OCI-LY3 (cell line): Measurements from ENCODE around the gene CLEC3B.

Experiments
- H2AFZ ChIP-seq: fragments of 200-600, 300-600 bp; shearing (Covaris generic); 2 replicates; pipeline ENCODE4 v1.6.0; 2014; ENCODE audit warnings: antibody characterized with exemption, low read depth, low read length
- H3K27ac ChIP-seq: fragments of 200-600, 300-600 bp; sonication (generic); 2 replicates; pipeline ENCODE4 v1.5.1; 2014; ENCODE audit warnings: mild to moderate bottlenecking, low read length, moderate library complexity, mixed read lengths
- H3K27me3 ChIP-seq: fragments of 200-600, 300-600 bp; sonication (generic); 2 replicates; pipeline ENCODE4 v1.6.1; 2014; ENCODE audit warnings: low read depth, low read length, mixed read lengths
- H3K36me3 ChIP-seq: fragments of 200-600, 300-600 bp; sonication (generic); replicated peaks from 2 replicates; pipeline ENCODE3; 2014; ENCODE audit warnings: low read depth, low read length, mixed read lengths
- H3K4me1 ChIP-seq: fragments of 300-600, 200-600 bp; sonication (generic); 2 replicates; pipeline ENCODE4 v1.6.1; 2014; ENCODE audit warnings: low read length, mixed read lengths
- H3K4me2 ChIP-seq: fragments of 200-600, 300-600 bp; sonication (generic); 2 replicates; pipeline ENCODE4 v1.6.1; 2014; ENCODE audit warnings: low read length, mixed read lengths
- H3K4me3 ChIP-seq: fragments of 300-600, 200-600 bp; sonication (generic); 2 replicates; pipeline ENCODE4 v1.5.1; 2014; ENCODE audit warnings: antibody characterized with exemption, mild to moderate bottlenecking, low read length, moderate library complexity
- H3K79me2 ChIP-seq: fragments of 300-600, 200-600 bp; shearing (Covaris generic); 2 replicates; pipeline ENCODE4 v1.6.1; 2014; ENCODE audit warnings: mild to moderate bottlenecking, low read length, mixed read lengths
- H3K9ac ChIP-seq: fragments of 300-600, 200-600 bp; shearing (Covaris generic); 2 replicates; pipeline ENCODE4 v1.6.0; 2014; ENCODE audit warnings: mild to moderate bottlenecking, low read length, moderate library complexity
- H3K9me3 ChIP-seq: fragments of 200-600, 300-600 bp; shearing (Covaris generic); 2 replicates; pipeline ENCODE4 v1.6.1; 2014; ENCODE audit warnings: low read length, mixed read lengths; ENCODE audit not compliant: insufficient read depth
- H4K20me1 ChIP-seq: fragments of 200-600, 300-600 bp; sonication (generic); 2 replicates; pipeline ENCODE4 v1.6.1; 2016; ENCODE audit warnings: low read length, mixed read lengths; ENCODE audit not compliant: insufficient read depth
- CTCF ChIP-seq: fragments of 200-600, 300-600 bp; sonication (generic); IDR thresholded peaks from 2 replicates; pipeline ENCODE4 v1.5.1; 2014; ENCODE audit warnings: antibody characterized with exemption, low read length, low read depth
- EZH2phosphoT487 ChIP-seq: fragments of 200-600 bp; shearing (Covaris generic); IDR thresholded peaks from 2 replicates; pipeline ENCODE4 v1.6.1; 2018; ENCODE audit warnings: antibody characterized with exemption, mixed run types, low read depth

CLEC3B gene

GRCh38 chr3:45016916-45017315 lies 9.2 kb upstream of the CLEC3B start:
- Histone ChIP-seq H3K79me2 (no peaks in the 10 kb centered on the region), H3K9ac (no peak overlapping the region), H3K27ac (no peak overlapping the region), H3K4me1 (peaks cover 10% of the 10 kb centered on the region), H3K9me3 (no peaks in the 10 kb centered on the region), H3K36me3 (peaks cover 18% of the 10 kb centered on the region), H3K4me3 (no peak overlapping the region), H3K4me2 (no peak overlapping the region), H3K27me3 (no peaks in the 10 kb centered on the region), H4K20me1 (peaks cover 9% of the 10 kb centered on the region), H2AFZ (no peak overlapping the region)
- TF ChIP-seq EZH2phosphoT487 (no peak), CTCF (no peak)

- Histone ChIP-seq H3K9me3 (no peaks in the 10 kb centered on the region), H4K20me1 (peaks cover 1% of the 10 kb centered on the region; the same call in 1 of the 2 replicates), H3K4me2 (no peak overlapping the region)
Observed at GRCh38 chr3:45017821-45018220, 8.3 kb upstream of the CLEC3B start.

GRCh38 chr3:45020534-45020933 lies 5.6 kb upstream of the CLEC3B start:
- no peaks in the 10 kb centered on the region for H4K20me1 ChIP-seq
- no peak overlapping the region for H3K9ac ChIP-seq
- H3K27ac ChIP-seq = no peak overlapping the region
- no peaks in the 10 kb centered on the region for H3K27me3 ChIP-seq
- H2AFZ ChIP-seq = no peak overlapping the region
- no peak overlapping the region for H3K4me3 ChIP-seq
- H3K79me2 ChIP-seq = no peaks in the 10 kb centered on the region
- H3K4me2 ChIP-seq = no peak overlapping the region
- no peaks in the 10 kb centered on the region for H3K4me1 ChIP-seq
- TF ChIP-seq CTCF (no peak), EZH2phosphoT487 (no peak)
- no peaks in the 10 kb centered on the region for H3K9me3 ChIP-seq
- peaks cover 5% of the 10 kb centered on the region for H3K36me3 ChIP-seq

More at GRCh38 chr3:45017821-45018220, 8.3 kb upstream of the CLEC3B start:
- no peak overlapping the region for H2AFZ ChIP-seq
- H3K36me3 ChIP-seq = peaks cover 10% of the 10 kb centered on the region
- no peak overlapping the region for H3K27ac ChIP-seq
- no peaks in the 10 kb centered on the region for H3K79me2 ChIP-seq
- no peak overlapping the region for H3K4me3 ChIP-seq
- peaks cover under 1% of the 10 kb centered on the region; the same call in 1 of the 2 replicates for H3K4me1 ChIP-seq
- no peak overlapping the region for H3K9ac ChIP-seq
- TF ChIP-seq EZH2phosphoT487 (no peak), CTCF (no peak)
- H3K27me3 ChIP-seq = no peaks in the 10 kb centered on the region

GRCh38 chr3:45021524-45022297 lies 4.4 kb upstream of the CLEC3B start:
- Histone ChIP-seq H4K20me1 (no peaks in the 10 kb centered on the region), H3K4me3 (no peak overlapping the region), H3K27ac (no peak overlapping the region), H3K9me3 (no peaks in the 10 kb centered on the region), H3K79me2 (no peaks in the 10 kb centered on the region), H3K9ac (no peak overlapping the region), H3K4me1 (no peaks in the 10 kb centered on the region), H2AFZ (no peak overlapping the region), H3K27me3 (no peaks in the 10 kb centered on the region), H3K36me3 (no peaks in the 10 kb centered on the region), H3K4me2 (no peak overlapping the region)
- TF ChIP-seq CTCF (no peak), EZH2phosphoT487 (no peak)
